ENCODE results near the gene EMX2.

EMX2 gene

DNA sequence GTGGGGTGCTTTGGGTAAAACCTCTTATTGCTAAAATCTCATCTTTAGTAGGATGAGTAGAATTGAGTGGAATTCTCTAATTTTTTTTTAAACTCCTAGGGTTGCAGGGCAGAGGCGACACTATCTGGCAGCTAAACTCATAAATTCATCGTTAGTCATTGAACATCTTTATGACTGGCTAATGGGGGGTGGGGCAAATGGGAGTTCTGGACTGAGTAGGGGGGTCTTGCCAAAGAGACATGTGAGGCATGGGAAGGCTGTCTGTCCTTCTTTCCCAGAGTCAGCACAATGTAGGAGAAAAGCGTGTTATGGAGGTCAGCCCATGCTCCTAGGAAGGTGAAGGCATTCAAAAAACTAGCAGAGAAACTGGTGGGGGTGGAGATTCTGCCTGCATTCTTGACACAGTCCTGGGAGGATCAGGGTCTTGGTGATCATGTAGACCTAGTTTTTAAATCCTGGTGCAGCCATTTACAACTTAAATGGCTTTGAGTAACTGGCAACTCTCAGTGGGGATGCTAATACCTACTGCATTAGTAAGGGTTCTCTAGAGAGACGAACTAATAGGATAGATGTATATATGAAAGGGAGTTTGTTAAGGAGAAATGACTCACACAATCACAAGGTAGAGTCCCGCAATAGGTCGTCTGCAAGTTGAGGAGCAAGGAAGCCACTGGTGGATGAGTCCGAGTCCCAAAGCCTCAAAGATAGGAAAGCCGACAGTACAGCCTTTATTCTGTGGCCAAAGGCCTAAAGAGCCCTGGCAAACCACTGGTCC is 47.7 kb downstream of the EMX2 start:
- H3K4me3 ChIP-seq (ENCODE audit: low read length) = no peak overlapping the region
- no peak for DNase-seq (ENCODE audit: low read depth)
- TF ChIP-seq, protein P1, sequence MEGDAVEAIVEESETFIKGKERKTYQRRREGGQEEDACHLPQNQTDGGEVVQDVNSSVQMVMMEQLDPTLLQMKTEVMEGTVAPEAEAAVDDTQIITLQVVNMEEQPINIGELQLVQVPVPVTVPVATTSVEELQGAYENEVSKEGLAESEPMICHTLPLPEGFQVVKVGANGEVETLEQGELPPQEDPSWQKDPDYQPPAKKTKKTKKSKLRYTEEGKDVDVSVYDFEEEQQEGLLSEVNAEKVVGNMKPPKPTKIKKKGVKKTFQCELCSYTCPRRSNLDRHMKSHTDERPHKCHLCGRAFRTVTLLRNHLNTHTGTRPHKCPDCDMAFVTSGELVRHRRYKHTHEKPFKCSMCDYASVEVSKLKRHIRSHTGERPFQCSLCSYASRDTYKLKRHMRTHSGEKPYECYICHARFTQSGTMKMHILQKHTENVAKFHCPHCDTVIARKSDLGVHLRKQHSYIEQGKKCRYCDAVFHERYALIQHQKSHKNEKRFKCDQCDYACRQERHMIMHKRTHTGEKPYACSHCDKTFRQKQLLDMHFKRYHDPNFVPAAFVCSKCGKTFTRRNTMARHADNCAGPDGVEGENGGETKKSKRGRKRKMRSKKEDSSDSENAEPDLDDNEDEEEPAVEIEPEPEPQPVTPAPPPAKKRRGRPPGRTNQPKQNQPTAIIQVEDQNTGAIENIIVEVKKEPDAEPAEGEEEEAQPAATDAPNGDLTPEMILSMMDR (conservative IDR thresholded peaks at IDR 0.05; ENCODE audit: low read length) = no peak

DNA sequence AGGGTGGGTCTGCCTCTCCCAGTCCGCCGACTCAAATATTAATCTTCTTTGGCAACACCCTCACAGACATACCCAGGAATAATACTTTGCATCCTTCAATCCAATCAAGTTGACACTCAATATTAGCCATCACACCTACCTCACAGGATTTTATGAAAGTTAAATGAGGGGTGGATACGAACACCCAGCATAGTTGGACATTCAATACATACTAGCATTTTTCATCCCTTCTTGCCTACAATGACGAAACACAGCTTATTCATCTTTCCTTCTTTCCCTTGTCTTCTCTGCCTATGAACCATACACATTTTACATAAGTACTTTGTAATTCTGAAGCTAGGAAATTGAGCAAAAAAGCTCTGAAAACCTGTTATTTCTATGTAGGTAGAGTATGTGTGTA is 48.5 kb downstream of the EMX2 start:
- H3K4me3 ChIP-seq (ENCODE audit: low read length) = no peak overlapping the region
- TF ChIP-seq, protein P1 (conservative IDR thresholded peaks at IDR 0.05; ENCODE audit: low read length) = no peak
- DNase-seq (ENCODE audit: low read depth) = no peak

DNA sequence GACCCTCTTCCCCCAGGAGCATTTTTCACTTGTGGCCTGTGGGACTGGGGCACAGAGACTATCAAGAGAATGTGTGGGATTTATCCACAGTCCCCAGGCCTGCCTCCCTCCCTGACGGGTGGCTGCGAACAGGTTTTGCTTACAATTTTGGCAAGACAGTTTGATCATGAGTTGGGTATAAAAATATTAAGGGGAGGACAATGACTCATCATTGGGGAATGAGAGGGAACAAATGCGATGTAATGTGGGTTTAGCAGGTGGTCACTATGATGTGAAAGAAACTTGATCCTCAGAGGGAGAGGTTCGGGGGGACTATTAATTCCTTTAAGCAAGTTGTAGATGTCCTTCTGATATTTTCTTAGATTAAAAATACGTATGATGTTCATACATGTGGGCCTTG is 52.2 kb downstream of the EMX2 start:
- TF ChIP-seq, protein P1 (conservative IDR thresholded peaks at IDR 0.05; ENCODE audit: low read length) = no peak
- DNase-seq (ENCODE audit: low read depth) = peak; percentile 12
- no peak overlapping the region for H3K4me3 ChIP-seq (ENCODE audit: low read length)

DNA sequence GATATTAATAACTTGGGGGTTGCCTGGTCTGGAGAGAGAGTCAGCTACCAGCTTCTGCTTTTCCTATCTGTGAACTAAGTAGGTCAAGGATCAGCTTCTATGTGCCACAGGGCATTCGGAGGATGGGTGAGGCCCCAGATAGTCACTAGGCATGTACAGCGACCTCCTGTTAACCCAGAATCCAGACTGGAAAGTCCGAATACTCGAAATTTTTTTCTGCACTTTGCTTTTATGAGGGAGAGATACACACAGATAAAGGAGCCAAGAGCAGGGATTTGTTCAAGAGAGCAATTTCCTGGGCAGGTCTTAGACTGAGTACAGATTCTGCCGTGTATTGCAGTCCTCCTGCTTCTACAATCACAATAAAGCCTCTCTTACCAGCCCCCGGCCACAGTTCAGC is 54.2 kb downstream of the EMX2 start:
- DNase-seq (ENCODE audit: low read depth) = peak; percentile 7
- TF ChIP-seq, protein P1 (conservative IDR thresholded peaks at IDR 0.05; ENCODE audit: low read length) = no peak
- H3K4me3 ChIP-seq (ENCODE audit: low read length) = no peak overlapping the region

DNA sequence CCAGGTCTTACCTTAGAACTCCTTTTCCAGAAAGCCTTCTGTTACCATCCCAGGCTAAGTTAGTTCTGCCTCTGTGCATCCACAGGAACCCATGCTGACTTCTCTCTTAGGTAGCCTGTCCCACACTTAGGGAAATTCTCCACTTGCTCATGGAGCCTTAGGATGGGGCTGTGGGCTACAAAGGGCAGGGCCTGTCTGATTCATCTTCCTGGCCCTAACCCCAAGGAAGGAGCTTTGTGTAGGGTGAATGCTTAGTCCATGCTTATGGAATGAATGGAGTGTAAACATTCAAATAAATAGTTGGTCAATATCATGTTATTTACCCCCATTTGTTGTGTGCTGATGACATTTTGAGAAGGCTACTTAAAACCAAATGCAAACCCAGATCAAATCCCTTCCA is 54.7 kb downstream of the EMX2 start:
- peak; percentile 73 for DNase-seq (ENCODE audit: low read depth)
- no peak overlapping the region for H3K4me3 ChIP-seq (ENCODE audit: low read length)
- TF ChIP-seq, protein P1 (conservative IDR thresholded peaks at IDR 0.05; ENCODE audit: low read length) = peak; percentile 11; the same call in 1 of the 2 replicates

Measured in AG10803 (cell line).